GM19239 (cell line): Measurements from ENCODE around the gene HNRNPA1L2.
"Not testable (repeated sequence)": the region's sequence is repeated elsewhere in the genome, so short reads cannot be mapped to it uniquely, and the experiment has no call there.

Experiments
- DNase-seq: peaks from one replicate; pipeline ENCODE4 v3.0.0; 2011; ENCODE audit warnings: low spot score; ENCODE audit not compliant: insufficient read length
- FAIRE-seq: peaks from 2 replicates; lab custom pipeline; 2011; peaks lifted over from hg19 to GRCh38; lab: Jason Lieb, UNC

HNRNPA1L2 gene

GRCh38 chr13:52638666-52639328 is 3.4 kb upstream of the HNRNPA1L2 start:
- no peak for DNase-seq
- no peak for FAIRE-seq

- DNase-seq: no peak
- FAIRE-seq: no peak
Measured at GRCh38 chr13:52644108-52644507, 1.9 kb downstream of the HNRNPA1L2 start.

- FAIRE-seq (no peak), DNase-seq (no peak)
Measured at GRCh38 chr13:52646967-52647366, 4.7 kb downstream of the HNRNPA1L2 start.

- no peak for DNase-seq
- FAIRE-seq: no peak
Measured at GRCh38 chr13:52650731-52651130, 8.5 kb downstream of the HNRNPA1L2 start.

- no peak for DNase-seq
- FAIRE-seq: no peak
Measured at GRCh38 chr13:52651897-52652195, 9.6 kb downstream of the HNRNPA1L2 start.

- FAIRE-seq: peak; percentile 96
- DNase-seq: peak; percentile 59
Measured at GRCh38 chr13:52652196-52652979, 10.2 kb downstream of the HNRNPA1L2 start, which contains the start of gene SUGT1. Gene SUGT1 (plus strand): TSS chr13:52652836. CDS start chr13:52652921, 85 bp downstream.

- no peak for FAIRE-seq
- peak; percentile 9 for DNase-seq
Measured at GRCh38 chr13:52652980-52653303, 10.7 kb downstream of the HNRNPA1L2 start.

- FAIRE-seq: no peak
Measured at GRCh38 chr13:52659340-52659739, 17.1 kb downstream of the HNRNPA1L2 start.

GRCh38 chr13:52664272-52664671 is 22.0 kb downstream of the HNRNPA1L2 start:
- DNase-seq: no peak
- no peak for FAIRE-seq

More at GRCh38 chr13:52659340-52659739, 17.1 kb downstream of the HNRNPA1L2 start:
- DNase-seq: no peak

GRCh38 chr13:52665325-52665724 is 23.1 kb downstream of the HNRNPA1L2 start:
- no peak for FAIRE-seq

GRCh38 chr13:52669677-52670076 is 27.4 kb downstream of the HNRNPA1L2 start:
- FAIRE-seq (no peak), DNase-seq (no peak)

More at GRCh38 chr13:52665325-52665724, 23.1 kb downstream of the HNRNPA1L2 start:
- no peak for DNase-seq

- DNase-seq: no peak
Measured at GRCh38 chr13:52670726-52671125, 28.5 kb downstream of the HNRNPA1L2 start.

GRCh38 chr13:52673465-52673864 is 31.2 kb downstream of the HNRNPA1L2 start:
- DNase-seq (no peak), FAIRE-seq (no peak)

More at GRCh38 chr13:52670726-52671125, 28.5 kb downstream of the HNRNPA1L2 start:
- FAIRE-seq: no peak

- FAIRE-seq (no peak), DNase-seq (no peak)
Measured at GRCh38 chr13:52677823-52678222, 35.6 kb downstream of the HNRNPA1L2 start.

- not testable (repeated sequence) for DNase-seq, FAIRE-seq
Measured at GRCh38 chr13:52685806-52686205, 43.6 kb downstream of the HNRNPA1L2 start.

GRCh38 chr13:52686376-52686775 is 44.1 kb downstream of the HNRNPA1L2 start:
- DNase-seq (no peak), FAIRE-seq (no peak)
